T-cell (primary cell): Measurements from ENCODE around the gene ITGB6. TPM values are rescaled to one million over a fixed set of nuclear protein-coding genes. Genes with fewer than 3 reads are reported as not detected.
"Not testable (repeated sequence)": the region's sequence is repeated elsewhere in the genome, so short reads cannot be mapped to it uniquely, and the experiment has no call there.

ENCODE experiments used
- ATAC-seq, 4 experiments: fragments of 200-7000 bp in 3 of 4; fragments of 150-1000 bp in 1 of 4; cut with Tn5 transposase; replicated peaks in 1 of 4; 1 replicate in 3 of 4; 2 replicates in 1 of 4; pipeline ENCODE4 v1.10.0; 2021; ENCODE audit warnings: moderate library complexity in 3 of 4, mild to moderate bottlenecking in 2 of 4, moderate number of reproducible peaks in 1 of 4
- CTCF ChIA-PET, 2 donors: fragments of 300-600 bp; sonication (Branson Sonifier 250); formaldehyde crosslinking; loops; one replicate each; lab custom pipeline; 2022; ENCODE audit warnings: antibody characterized with exemption in 2 of 2; lab: Charles Lee
- POLR2A ChIA-PET, 2 donors: fragments of 300-600 bp; sonication (Branson Sonifier 250); formaldehyde crosslinking; loops; one replicate each; lab custom pipeline; 2022; ENCODE audit warnings: antibody characterized with exemption in 2 of 2; lab: Charles Lee
- DNase-seq, 35 experiments: peaks; one replicate each; pipeline versions ENCODE4 v3.0.0 to v3.0.0-alpha.2; 2013 to 2023
- H3K27ac ChIP-seq: one replicate; pipeline ENCODE4 v1.5.1; 2013; ENCODE audit warnings: low read length
- H3K27me3 ChIP-seq, 2 experiments: replicated peaks in 1 of 2; 1 replicate in 1 of 2; 2 replicates in 1 of 2; pipeline versions ENCODE4 v1.6.1 to v1.7.0; 2013; ENCODE audit warnings: low read length in 1 of 2, mixed read lengths in 1 of 2; ENCODE audit not compliant: control insufficient read depth in 2 of 2, insufficient read depth in 2 of 2; ENCODE audit errors: extremely low read depth in 1 of 2
- H3K36me3 ChIP-seq, 2 donors: 1 replicate in 1 of 2; 2 replicates in 1 of 2; pipeline versions ENCODE4 v1.6.1 to v1.7.0; 2013; ENCODE audit warnings: low read length in 1 of 2; ENCODE audit not compliant: control insufficient read depth in 2 of 2, insufficient read depth in 1 of 2; ENCODE audit errors: extremely low read depth in 1 of 2
- H3K4me1 ChIP-seq, 2 experiments: 1 replicate in 1 of 2; 2 replicates in 1 of 2; pipeline versions ENCODE4 v1.6.1 to v1.7.0; 2013; ENCODE audit warnings: low read length in 2 of 2, mixed read lengths in 1 of 2; ENCODE audit not compliant: insufficient read depth in 2 of 2, control insufficient read depth in 1 of 2; ENCODE audit errors: extremely low read depth in 1 of 2
- H3K4me3 ChIP-seq, 2 donors: 1 replicate in 1 of 2; 2 replicates in 1 of 2; pipeline versions ENCODE4 v1.5.1 to v1.7.0; 2013; ENCODE audit warnings: mild to moderate bottlenecking in 2 of 2, low read length in 1 of 2, moderate library complexity in 1 of 2; ENCODE audit not compliant: control insufficient read depth in 1 of 2; ENCODE audit errors: extremely low read depth in 1 of 2
- H3K9me3 ChIP-seq: 2 replicates; pipeline ENCODE4 v1.7.0; 2013
- H3K27ac Mint-ChIP-seq, 2 donors: one replicate each; pipeline ENCODE4 v1.8.0; 2020 to 2021; ENCODE audit warnings: mild to moderate bottlenecking in 2 of 2, mixed read lengths in 2 of 2
- H3K27me3 Mint-ChIP-seq, 2 donors: one replicate each; pipeline ENCODE4 v1.8.0; 2021 to 2022; ENCODE audit warnings: mixed read lengths in 2 of 2
- H3K36me3 Mint-ChIP-seq: one replicate; pipeline ENCODE4 v1.8.0; 2021; ENCODE audit warnings: mixed read lengths
- H3K4me1 Mint-ChIP-seq, 3 donors: one replicate each; pipeline ENCODE4 v1.8.0; 2020 to 2022; ENCODE audit warnings: mixed read lengths in 3 of 3, mild to moderate bottlenecking in 1 of 3
- H3K4me3 Mint-ChIP-seq, 3 donors: one replicate each; pipeline ENCODE4 v1.8.0; 2020 to 2022; ENCODE audit warnings: mild to moderate bottlenecking in 3 of 3, mixed read lengths in 3 of 3, moderate library complexity in 3 of 3
- H3K9me3 Mint-ChIP-seq, 3 donors: one replicate each; pipeline ENCODE4 v1.8.0; 2020 to 2022; ENCODE audit warnings: mixed read lengths in 3 of 3
- WGBS: methylation state at CpG from one replicate; pipeline ENCODE4 v1.1.5; 2013; ENCODE audit warnings: missing lambda C conversion rate; ENCODE audit not compliant: insufficient coverage; 5-methylcytosine and 5-hydroxymethylcytosine counted together
- total RNA-seq, 35 experiments: library from RNA in 6 of 35; stranded (reverse) in 6 of 35; fragments of 120-200 nt in 1 of 35; gene quantifications; one replicate each; pipeline versions ENCODE4 v1.2.1 to v1.2.4 and lab custom pipeline; 2013 to 2026

ITGB6 gene
- total RNA-seq, 5 donors from 2014 or later (not counting 1 experiment from before 2014, with no cell fraction given): 0.09 to 0.38 TPM; not detected in 3

DNA sequence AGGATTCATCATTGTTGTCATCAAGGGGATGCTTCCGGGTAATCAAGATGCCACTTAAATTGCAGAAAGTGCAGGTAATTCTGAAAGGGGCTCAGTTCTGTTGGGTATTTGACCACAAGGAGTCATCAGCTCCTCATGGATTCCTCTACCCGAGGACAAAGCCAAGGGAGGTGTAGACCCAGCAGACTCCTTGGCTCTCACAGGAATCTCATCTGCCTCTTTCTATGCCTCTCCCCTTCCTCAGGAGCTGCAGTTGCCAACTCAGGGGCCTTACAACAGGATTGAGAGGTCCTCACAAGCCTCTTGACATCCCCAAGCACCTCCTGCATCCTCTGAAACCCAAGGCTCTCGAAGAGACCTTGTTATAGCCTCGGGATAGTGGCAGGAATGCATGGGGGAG, 44.0 kb downstream of the ITGB6 start:
- H3K36me3 Mint-ChIP-seq: no peaks in the 10 kb centered on the region
- ATAC-seq (peak in 1 of 4 experiments; percentile 31), DNase-seq (no peak)
- Histone ChIP-seq H3K4me1 (no peaks in the 10 kb centered on the region), H3K27ac (no peak overlapping the region), H3K36me3 (no peaks in the 10 kb centered on the region), H3K4me3 (no peak overlapping the region), H3K9me3 (no peaks in the 10 kb centered on the region), H3K27me3 (peaks cover 0 to 2% of the 10 kb centered on the region in 2 experiments)
- H3K4me1 Mint-ChIP-seq: no peaks in the 10 kb centered on the region
- H3K4me3 Mint-ChIP-seq: no peak overlapping the region
- H3K27me3 Mint-ChIP-seq: peaks cover 4 to 5% of the 10 kb centered on the region in 2 donors
- no CpG with 5 or more reads among the region's 4 CpGs for WGBS
- CTCF ChIA-PET: interaction anchor here in 1 of 2 donors (0.6 kb wide), 1 partner anchor 53 kb away, joined by 4 read pairs; no protein-coding TSS in a partner anchor
- H3K9me3 Mint-ChIP-seq: no peaks in the 10 kb centered on the region
- no peak overlapping the region for H3K27ac Mint-ChIP-seq
- POLR2A ChIA-PET: no interaction called here

DNA sequence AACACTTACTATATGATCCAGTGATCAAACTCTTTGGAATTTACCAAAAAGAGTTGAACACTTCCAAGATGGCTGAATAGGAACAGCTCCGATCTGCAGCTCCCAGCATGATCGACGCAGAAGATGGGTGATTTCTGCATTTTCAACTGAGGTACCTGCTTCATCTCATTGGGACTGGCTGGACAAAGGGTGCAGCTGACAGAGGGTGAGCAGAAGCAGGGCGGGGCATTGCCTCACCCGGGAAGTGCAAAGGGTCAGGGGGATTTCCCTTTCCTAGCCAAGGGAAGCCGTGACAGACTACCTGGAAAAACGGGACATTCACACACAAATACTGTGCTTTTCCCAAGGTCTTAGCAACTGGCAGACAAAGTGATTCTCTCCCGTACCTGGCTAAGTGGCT, 51.7 kb downstream of the ITGB6 start:
- H3K36me3 ChIP-seq, ATAC-seq, H3K27ac Mint-ChIP-seq, H3K4me1 ChIP-seq, H3K27ac ChIP-seq, H3K9me3 Mint-ChIP-seq, POLR2A ChIA-PET, H3K4me3 ChIP-seq, H3K9me3 ChIP-seq, CTCF ChIA-PET, DNase-seq, H3K4me1 Mint-ChIP-seq, H3K4me3 Mint-ChIP-seq, H3K36me3 Mint-ChIP-seq: not testable (repeated sequence)
- peaks cover 3 to 25% of the 10 kb centered on the region in 2 donors for H3K27me3 Mint-ChIP-seq
- WGBS: 93% methylated on average over 8 of the region's 8 CpGs
- H3K27me3 ChIP-seq: peaks cover 0 to 11% of the 10 kb centered on the region in 2 experiments

DNA sequence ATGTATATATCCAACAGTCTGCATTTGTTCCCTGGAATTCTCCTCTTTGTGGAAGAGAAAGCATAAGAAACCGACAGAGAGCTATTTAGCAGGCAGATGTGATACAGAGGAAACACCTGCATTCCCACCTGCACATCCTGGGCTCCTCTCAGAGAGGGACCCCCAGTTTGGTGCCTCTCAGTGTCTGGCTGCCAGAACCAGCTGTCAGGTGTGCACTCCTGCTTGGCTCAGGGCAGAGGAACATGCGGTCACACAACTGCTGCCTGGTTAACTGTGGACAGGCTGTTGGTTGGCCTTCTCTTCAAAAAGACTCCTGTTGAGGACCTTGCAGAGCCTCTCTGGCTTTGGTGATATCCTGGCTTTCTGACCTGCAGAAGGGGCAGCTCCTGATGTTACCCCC, 54.6 kb downstream of the ITGB6 start:
- Histone ChIP-seq H3K9me3 (no peaks in the 10 kb centered on the region), H3K4me3 (no peak overlapping the region), H3K27ac (no peak overlapping the region), H3K4me1 (peaks cover 2 to 6% of the 10 kb centered on the region in 2 experiments), H3K27me3 (peaks cover 0 to 11% of the 10 kb centered on the region in 2 experiments), H3K36me3 (no peaks in the 10 kb centered on the region)
- peaks cover 0 to 2% (median 2%) of the 10 kb centered on the region in 3 donors for H3K4me1 Mint-ChIP-seq
- no peak overlapping the region for H3K27ac Mint-ChIP-seq
- WGBS: 59% methylated on average over 1 of the region's 2 CpGs
- no peak for DNase-seq
- CTCF ChIA-PET: no interaction called here
- H3K4me3 Mint-ChIP-seq: no peak overlapping the region
- POLR2A ChIA-PET: no interaction called here
- peaks cover 3 to 28% of the 10 kb centered on the region in 2 donors for H3K27me3 Mint-ChIP-seq
- no peak for ATAC-seq
- no peaks in the 10 kb centered on the region for H3K36me3 Mint-ChIP-seq
- H3K9me3 Mint-ChIP-seq: no peaks in the 10 kb centered on the region

DNA sequence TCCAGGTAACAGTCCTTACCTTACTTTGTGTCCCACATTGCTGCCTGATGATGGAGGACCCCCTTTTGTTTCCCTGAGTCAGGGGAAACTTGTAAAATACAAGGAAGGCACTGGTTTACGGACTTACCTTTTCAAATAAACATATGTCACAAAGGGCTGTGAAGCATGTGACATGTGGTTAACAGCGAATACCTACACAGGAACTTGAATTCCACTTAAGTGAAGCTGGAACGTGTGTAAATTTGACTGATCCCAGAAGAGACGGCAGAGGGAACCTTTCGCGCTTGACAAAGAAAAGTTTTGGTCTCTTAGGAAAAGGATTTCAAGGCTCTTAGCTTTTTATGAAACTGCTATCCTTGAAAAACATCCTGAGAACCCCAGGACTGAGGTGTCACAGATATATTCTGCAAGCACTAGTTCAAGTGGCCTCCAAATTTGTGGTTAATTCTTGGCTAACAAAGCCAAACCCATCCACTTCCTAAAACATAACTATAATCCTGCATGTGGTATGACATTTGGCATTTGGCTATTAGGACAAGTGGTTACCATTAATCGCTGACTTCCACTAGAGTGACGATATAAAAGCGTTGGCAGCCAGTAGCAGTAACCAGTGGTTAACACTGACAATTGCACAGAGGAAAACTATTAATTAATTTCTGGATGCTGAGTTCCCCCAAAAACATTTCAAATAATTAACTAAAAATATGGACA, 55.6 kb downstream of the ITGB6 start:
- 60% methylated on average over 3 of the region's 9 CpGs for WGBS
- DNase-seq: no peak
- Histone ChIP-seq H3K27ac (no peak overlapping the region), H3K9me3 (no peaks in the 10 kb centered on the region), H3K27me3 (peaks cover 0 to 11% of the 10 kb centered on the region in 2 experiments), H3K36me3 (no peaks in the 10 kb centered on the region), H3K4me1 (peaks cover 2 to 6% of the 10 kb centered on the region in 2 experiments), H3K4me3 (no peak overlapping the region)
- no peak overlapping the region for H3K27ac Mint-ChIP-seq
- ChIA-PET CTCF (interaction anchor here in 1 of 2 donors (0.6 kb wide), 1 partner anchor 380 kb away, joined by 5 read pairs; no protein-coding TSS in a partner anchor), POLR2A (no interaction called here)
- peaks cover 3 to 26% of the 10 kb centered on the region in 2 donors for H3K27me3 Mint-ChIP-seq
- H3K36me3 Mint-ChIP-seq: no peaks in the 10 kb centered on the region
- H3K4me3 Mint-ChIP-seq: no peak overlapping the region
- ATAC-seq: no peak
- H3K4me1 Mint-ChIP-seq: peaks cover 0 to 2% (median 2%) of the 10 kb centered on the region in 3 donors
- no peaks in the 10 kb centered on the region for H3K9me3 Mint-ChIP-seq

DNA sequence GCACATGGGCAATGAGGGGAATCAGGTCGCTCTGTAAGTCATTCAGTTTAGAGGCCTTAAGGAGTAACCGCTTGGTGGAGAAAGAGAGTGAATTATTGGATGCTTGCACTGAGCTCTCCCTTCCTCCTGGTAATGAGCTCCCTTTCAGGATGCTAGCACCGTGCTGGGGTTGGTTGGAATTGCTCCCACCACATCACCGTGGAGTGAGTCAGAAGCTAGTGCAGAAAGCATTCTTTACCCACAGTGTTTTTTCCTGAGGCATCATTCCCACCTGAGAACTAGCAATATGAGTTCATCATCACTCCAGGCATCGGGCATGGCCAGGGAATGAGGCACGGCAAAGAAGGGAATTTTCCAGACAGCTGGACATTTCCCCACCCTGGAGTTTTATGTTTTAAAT, 57.6 kb downstream of the ITGB6 start:
- 100% methylated on average over 3 of the region's 6 CpGs for WGBS
- no peaks in the 10 kb centered on the region for H3K4me1 Mint-ChIP-seq
- DNase-seq: no peak

DNA sequence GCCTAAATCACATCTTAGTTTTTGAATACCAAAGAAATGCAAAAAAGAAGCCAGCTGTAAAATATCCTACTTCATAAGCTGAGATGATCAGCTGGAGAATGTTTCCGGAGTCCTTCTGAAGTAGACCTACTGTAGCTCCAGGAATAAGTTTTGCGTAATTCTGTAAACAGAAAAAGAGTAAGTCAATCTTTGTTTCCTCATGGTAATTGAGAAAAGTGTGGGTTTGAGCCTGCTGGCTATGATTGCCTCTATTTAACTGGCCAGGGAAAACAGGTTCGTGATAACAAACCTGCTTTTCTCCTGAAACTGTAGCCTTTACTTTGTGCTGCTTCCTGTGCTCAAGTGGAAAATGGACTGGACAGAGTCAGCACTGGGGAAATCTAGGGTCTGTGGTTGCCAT, 58.2 kb downstream of the ITGB6 start:
- no peak overlapping the region for H3K27ac Mint-ChIP-seq
- H3K9me3 Mint-ChIP-seq: no peaks in the 10 kb centered on the region
- WGBS: 72% methylated on average over 3 of the region's 3 CpGs
- H3K36me3 Mint-ChIP-seq: no peaks in the 10 kb centered on the region
- no peak overlapping the region for H3K4me3 Mint-ChIP-seq
- Histone ChIP-seq H3K36me3 (no peaks in the 10 kb centered on the region), H3K27ac (no peak overlapping the region), H3K27me3 (peaks cover 0 to 6% of the 10 kb centered on the region in 2 experiments), H3K9me3 (no peaks in the 10 kb centered on the region), H3K4me3 (no peak overlapping the region), H3K4me1 (no peaks in the 10 kb centered on the region)
- DNase-seq: no peak
- POLR2A ChIA-PET: no interaction called here
- CTCF ChIA-PET: no interaction called here
- H3K27me3 Mint-ChIP-seq: peaks cover 3 to 16% of the 10 kb centered on the region in 2 donors
- no peak for ATAC-seq
- no peaks in the 10 kb centered on the region for H3K4me1 Mint-ChIP-seq

More for the DNA sequence above, 57.6 kb downstream of the ITGB6 start:
- Histone ChIP-seq H3K4me1 (no peaks in the 10 kb centered on the region), H3K4me3 (no peak overlapping the region), H3K27ac (no peak overlapping the region), H3K9me3 (no peaks in the 10 kb centered on the region), H3K27me3 (peaks cover 0 to 6% of the 10 kb centered on the region in 2 experiments), H3K36me3 (no peaks in the 10 kb centered on the region)
- H3K27ac Mint-ChIP-seq: no peak overlapping the region
- peaks cover 3 to 16% of the 10 kb centered on the region in 2 donors for H3K27me3 Mint-ChIP-seq
- ChIA-PET POLR2A (no interaction called here), CTCF (no interaction called here)
- H3K4me3 Mint-ChIP-seq: no peak overlapping the region
- no peak for ATAC-seq
- no peaks in the 10 kb centered on the region for H3K36me3 Mint-ChIP-seq
- no peaks in the 10 kb centered on the region for H3K9me3 Mint-ChIP-seq
